MCF 10A (cell line): ENCODE measurements around the gene XK. TPM values are rescaled to one million over a fixed set of nuclear protein-coding genes. Genes with fewer than 3 reads are reported as not detected.
"Not testable (repeated sequence)": the region's sequence is repeated elsewhere in the genome, so short reads cannot be mapped to it uniquely, and the experiment has no call there.

Source experiments
- BruUV-seq: library from RNA; stranded (reverse); fragments of 400-500 nt; replicated peaks from 2 replicates; lab custom pipeline; 2021; lab: Mats Ljungman, UMichigan
- CTCF ChIA-PET: fragments of 300-600 bp; sonication (Branson Sonifier 250); formaldehyde crosslinking; extraction: SDS; loops from one replicate; lab custom pipeline; 2021; ENCODE audit warnings: antibody characterized with exemption, inconsistent platforms; lab: Yijun Ruan, JAX
- POLR2A ChIA-PET: fragments of 300-600, 350-650 bp; sonication (Branson Sonifier 250); formaldehyde crosslinking; extraction: SDS; loops from one replicate; lab custom pipeline; 2020; ENCODE audit warnings: antibody characterized with exemption, inconsistent platforms; lab: Yijun Ruan, JAX
- DNase-seq: peaks from one replicate; pipeline ENCODE4 v3.0.0-alpha.2; 2018; ENCODE audit not compliant: unreplicated experiment
- H3K27ac Mint-ChIP-seq: one replicate; pipeline ENCODE4 v1.8.0; 2022; ENCODE audit warnings: mild to moderate bottlenecking, low read depth, mixed read lengths; ENCODE audit not compliant: unreplicated experiment
- H3K27me3 Mint-ChIP-seq: one replicate; pipeline ENCODE4 v1.8.0; 2022; ENCODE audit warnings: mixed read lengths; ENCODE audit not compliant: insufficient read depth, unreplicated experiment
- H3K36me3 Mint-ChIP-seq: one replicate; pipeline ENCODE4 v1.8.0; 2022; ENCODE audit warnings: mild to moderate bottlenecking, moderate library complexity, mixed read lengths; ENCODE audit not compliant: insufficient read depth, unreplicated experiment
- H3K4me1 Mint-ChIP-seq: one replicate; pipeline ENCODE4 v1.8.0; 2022; ENCODE audit warnings: mixed read lengths; ENCODE audit not compliant: insufficient read depth, unreplicated experiment
- H3K4me3 Mint-ChIP-seq: one replicate; pipeline ENCODE4 v1.8.0; 2022; ENCODE audit warnings: mild to moderate bottlenecking, moderate library complexity, mixed read lengths; ENCODE audit not compliant: unreplicated experiment
- H3K9me3 Mint-ChIP-seq: one replicate; pipeline ENCODE4 v1.8.0; 2022; ENCODE audit warnings: mixed read lengths; ENCODE audit not compliant: unreplicated experiment
- intact Hi-C: fragments of 100-400 bp; cut with micrococcal nuclease; formaldehyde crosslinking; loops from 2 replicates; pipeline ENCODE4 v1.14.1; 2022
- total RNA-seq: library from RNA; stranded (reverse); gene quantifications from 2 replicates; pipeline ENCODE4 v1.2.3, GENCODE V29; 2022
- TF ChIP-seq, protein P1 (sequence below): fragments of 200-600 bp; IDR thresholded peaks from one replicate; pipeline ENCODE4 v1.8.0; 2022; ENCODE audit warnings: antibody characterized with exemption, mild to moderate bottlenecking; ENCODE audit not compliant: unreplicated experiment

The XK gene
- total RNA-seq, 1 experiment from 2014 or later = 0.63 TPM

DNA sequence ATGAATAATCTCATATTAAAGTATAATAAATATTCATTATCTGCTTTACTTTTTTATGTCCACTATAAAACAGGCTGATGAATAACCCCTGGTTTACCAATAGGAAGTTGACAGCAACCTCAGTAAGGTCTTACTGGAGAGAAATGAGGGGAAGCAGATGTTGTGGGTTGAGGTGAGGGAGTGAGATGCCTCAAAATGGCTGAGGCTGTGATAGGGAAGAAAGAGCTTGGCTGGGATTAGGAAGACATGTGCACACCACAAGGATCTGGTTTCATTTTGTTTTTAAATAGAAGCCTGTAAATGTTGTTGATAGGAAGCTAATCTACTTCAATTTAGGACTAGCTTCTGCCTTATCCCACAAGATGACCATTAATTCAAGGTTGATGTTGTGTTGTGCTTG lies 79.9 kb downstream of the XK start:
- no peaks in the 10 kb centered on the region for H3K4me1 Mint-ChIP-seq
- no peak overlapping the region for H3K27ac Mint-ChIP-seq
- intact Hi-C loops = no loop called here
- no peak overlapping the region for H3K4me3 Mint-ChIP-seq
- H3K9me3 Mint-ChIP-seq = no peaks in the 10 kb centered on the region
- TF ChIP-seq, protein P1, sequence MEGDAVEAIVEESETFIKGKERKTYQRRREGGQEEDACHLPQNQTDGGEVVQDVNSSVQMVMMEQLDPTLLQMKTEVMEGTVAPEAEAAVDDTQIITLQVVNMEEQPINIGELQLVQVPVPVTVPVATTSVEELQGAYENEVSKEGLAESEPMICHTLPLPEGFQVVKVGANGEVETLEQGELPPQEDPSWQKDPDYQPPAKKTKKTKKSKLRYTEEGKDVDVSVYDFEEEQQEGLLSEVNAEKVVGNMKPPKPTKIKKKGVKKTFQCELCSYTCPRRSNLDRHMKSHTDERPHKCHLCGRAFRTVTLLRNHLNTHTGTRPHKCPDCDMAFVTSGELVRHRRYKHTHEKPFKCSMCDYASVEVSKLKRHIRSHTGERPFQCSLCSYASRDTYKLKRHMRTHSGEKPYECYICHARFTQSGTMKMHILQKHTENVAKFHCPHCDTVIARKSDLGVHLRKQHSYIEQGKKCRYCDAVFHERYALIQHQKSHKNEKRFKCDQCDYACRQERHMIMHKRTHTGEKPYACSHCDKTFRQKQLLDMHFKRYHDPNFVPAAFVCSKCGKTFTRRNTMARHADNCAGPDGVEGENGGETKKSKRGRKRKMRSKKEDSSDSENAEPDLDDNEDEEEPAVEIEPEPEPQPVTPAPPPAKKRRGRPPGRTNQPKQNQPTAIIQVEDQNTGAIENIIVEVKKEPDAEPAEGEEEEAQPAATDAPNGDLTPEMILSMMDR = no peak
- BruUV-seq = no TSS peak
- no peak for DNase-seq
- no peaks in the 10 kb centered on the region for H3K36me3 Mint-ChIP-seq
- ChIA-PET CTCF (interaction anchor here (1.1 to 1.2 kb wide), 2 partner anchors 20 to 60 kb away, joined by 5 to 7 read pairs; no protein-coding TSS in a partner anchor), POLR2A (no interaction called here)
- peaks cover 66% of the 10 kb centered on the region for H3K27me3 Mint-ChIP-seq

DNA sequence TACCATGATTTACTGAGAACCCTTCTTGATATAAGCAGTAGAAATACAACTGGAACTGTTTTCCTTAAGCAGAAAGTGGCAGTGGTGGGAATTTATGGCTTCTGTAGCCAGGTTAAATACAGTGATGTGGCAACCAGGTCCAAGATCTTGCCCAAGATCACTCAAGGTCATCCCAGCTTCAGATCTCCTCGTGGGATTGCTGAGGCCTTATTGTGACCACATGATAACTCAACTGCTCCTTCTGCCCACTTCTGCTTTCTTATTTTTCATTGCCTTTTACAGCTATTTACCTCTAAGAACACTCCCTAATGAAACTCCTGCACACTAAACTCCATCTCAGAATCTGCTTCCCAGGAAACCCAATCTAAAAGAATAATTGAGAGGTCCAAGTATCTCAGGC lies 81.8 kb downstream of the XK start:
- H3K9me3 Mint-ChIP-seq = no peaks in the 10 kb centered on the region
- intact Hi-C loops = no loop called here
- DNase-seq = no peak
- no peak overlapping the region for H3K4me3 Mint-ChIP-seq
- no peak overlapping the region for H3K27ac Mint-ChIP-seq
- ChIA-PET CTCF (interaction anchor here (0.5 to 0.9 kb wide), 3 partner anchors 12 to 410 kb away, joined by 3 read pairs; no protein-coding TSS in a partner anchor), POLR2A (no interaction called here)
- BruUV-seq = no TSS peak
- H3K27me3 Mint-ChIP-seq = peaks cover 64% of the 10 kb centered on the region
- no peaks in the 10 kb centered on the region for H3K4me1 Mint-ChIP-seq
- TF ChIP-seq, protein P1 = no peak
- H3K36me3 Mint-ChIP-seq = no peaks in the 10 kb centered on the region

DNA sequence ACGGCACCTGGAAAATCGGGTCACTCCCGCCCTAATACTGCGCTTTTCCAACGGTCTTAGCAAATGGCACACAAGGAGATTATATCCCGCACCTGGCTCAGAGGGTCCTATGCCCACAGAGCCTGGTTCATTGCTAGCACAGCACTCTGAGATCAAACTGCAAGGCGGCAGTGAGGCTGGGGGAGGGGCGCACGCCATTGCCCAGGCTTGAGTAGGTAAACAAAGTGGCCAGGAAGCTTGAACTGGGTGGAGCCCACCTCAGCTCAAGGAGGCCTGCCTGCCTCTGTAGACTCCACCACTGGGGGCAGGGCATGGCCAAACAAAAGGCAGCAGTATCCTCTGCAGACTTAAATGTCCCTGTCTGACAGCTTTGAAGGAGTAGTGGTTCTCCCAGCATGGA lies 83.3 kb downstream of the XK start:
- DNase-seq, intact Hi-C loops, H3K4me3 Mint-ChIP-seq, POLR2A ChIA-PET, H3K36me3 Mint-ChIP-seq, H3K4me1 Mint-ChIP-seq, H3K9me3 Mint-ChIP-seq, H3K27ac Mint-ChIP-seq, BruUV-seq, CTCF ChIA-PET: not testable (repeated sequence)
- H3K27me3 Mint-ChIP-seq = peaks cover 57% of the 10 kb centered on the region

DNA sequence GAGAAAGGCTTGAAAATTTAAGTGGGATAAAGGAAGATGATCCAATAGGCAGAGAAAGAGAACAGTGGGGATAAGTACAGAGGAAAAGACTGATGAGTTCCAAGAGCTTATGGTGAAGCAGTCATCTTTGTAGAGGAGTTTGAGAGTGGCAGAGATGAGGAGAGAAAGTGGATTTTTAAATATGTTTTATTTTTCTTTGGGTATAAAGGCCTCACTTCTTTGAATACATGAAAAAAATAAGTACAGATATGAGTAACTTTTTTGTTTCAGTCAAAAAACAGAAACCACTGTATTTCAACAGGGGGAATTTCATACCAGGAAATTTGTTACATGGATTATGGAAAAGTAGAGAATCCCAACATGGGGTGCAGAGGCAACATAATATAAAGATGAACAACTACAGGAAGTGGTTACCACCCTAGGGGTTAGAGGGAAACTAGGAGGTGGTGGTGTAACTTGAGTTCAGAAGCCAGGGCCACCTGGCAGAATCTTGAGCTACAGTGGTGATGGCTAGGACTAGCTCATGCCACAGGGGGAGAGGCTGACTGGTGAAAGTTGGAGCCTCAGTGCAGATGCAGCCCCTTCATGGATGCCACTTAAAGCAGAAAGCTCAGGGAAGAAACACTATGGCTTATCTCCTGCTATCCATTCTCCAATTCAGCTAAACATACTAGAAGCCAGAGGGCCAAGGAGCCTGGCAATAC lies 90.8 kb downstream of the XK start:
- Mint-ChIP-seq H3K36me3 (no peaks in the 10 kb centered on the region), H3K27me3 (peaks cover 35% of the 10 kb centered on the region), H3K4me1 (no peaks in the 10 kb centered on the region), H3K9me3 (no peaks in the 10 kb centered on the region), H3K4me3 (no peak overlapping the region), H3K27ac (no peak overlapping the region)
- POLR2A ChIA-PET = no interaction called here
- TF ChIP-seq, protein P1 = no peak
- intact Hi-C loops = no loop called here
- no TSS peak for BruUV-seq
- no peak for DNase-seq
- CTCF ChIA-PET = interaction anchor here (0.7 to 1.0 kb wide), 2 partner anchors 14 to 36 kb away, joined by 4 to 6 read pairs; no protein-coding TSS in a partner anchor
